ENCODE measurements around the gene FTO. TPM values are rescaled to one million over a fixed set of nuclear protein-coding genes. Genes with fewer than 3 reads are reported as not detected.

FTO gene
- total RNA-seq, 1 donor, result 45.2 TPM

- no peak overlapping the region for H3K4me3 ChIP-seq (ENCODE audit: low read length)
- H3K27me3 ChIP-seq (ENCODE audit: insufficient read depth, low read length), result no peaks in the 10 kb centered on the region
- no peaks in the 10 kb centered on the region for H3K9me3 ChIP-seq (ENCODE audit: low read depth, low read length)
- peaks cover 32% of the 10 kb centered on the region for H3K4me1 ChIP-seq (ENCODE audit: insufficient read depth, low read length)
Observed at GRCh38 chr16:53775106-53775820, 71.3 kb downstream of the FTO start.

GRCh38 chr16:53775821-53776431, 72.0 kb downstream of the FTO start:
- Histone ChIP-seq H3K27me3 (ENCODE audit: insufficient read depth, low read length) (no peaks in the 10 kb centered on the region), H3K9me3 (ENCODE audit: low read depth, low read length) (no peaks in the 10 kb centered on the region), H3K4me3 (ENCODE audit: low read length) (no peak overlapping the region), H3K4me1 (ENCODE audit: insufficient read depth, low read length) (peaks cover 31% of the 10 kb centered on the region)

- H3K4me1 ChIP-seq (ENCODE audit: insufficient read depth, low read length), result peaks cover 18% of the 10 kb centered on the region
- H3K4me3 ChIP-seq (ENCODE audit: low read length), result no peak overlapping the region
- H3K9me3 ChIP-seq (ENCODE audit: low read depth, low read length), result no peaks in the 10 kb centered on the region
- no peaks in the 10 kb centered on the region for H3K27me3 ChIP-seq (ENCODE audit: insufficient read depth, low read length)
Observed at GRCh38 chr16:53779186-53779585, 75.2 kb downstream of the FTO start.

GRCh38 chr16:53780051-53780450, 76.1 kb downstream of the FTO start:
- Histone ChIP-seq H3K9me3 (ENCODE audit: low read depth, low read length) (no peaks in the 10 kb centered on the region), H3K4me1 (ENCODE audit: insufficient read depth, low read length) (peaks cover 13% of the 10 kb centered on the region), H3K4me3 (ENCODE audit: low read length) (no peak overlapping the region), H3K27me3 (ENCODE audit: insufficient read depth, low read length) (no peaks in the 10 kb centered on the region)

- Histone ChIP-seq H3K4me3 (ENCODE audit: low read length) (no peak overlapping the region), H3K9me3 (ENCODE audit: low read depth, low read length) (no peaks in the 10 kb centered on the region), H3K27me3 (ENCODE audit: insufficient read depth, low read length) (no peaks in the 10 kb centered on the region), H3K4me1 (ENCODE audit: insufficient read depth, low read length) (peaks cover 2% of the 10 kb centered on the region)
Observed at GRCh38 chr16:53781023-53781605, 77.2 kb downstream of the FTO start.

GRCh38 chr16:53782148-53782547, 78.2 kb downstream of the FTO start:
- Histone ChIP-seq H3K4me3 (ENCODE audit: low read length) (no peak overlapping the region), H3K9me3 (ENCODE audit: low read depth, low read length) (no peaks in the 10 kb centered on the region), H3K4me1 (ENCODE audit: insufficient read depth, low read length) (no peaks in the 10 kb centered on the region), H3K27me3 (ENCODE audit: insufficient read depth, low read length) (no peaks in the 10 kb centered on the region)

GRCh38 chr16:53784291-53784690, 80.3 kb downstream of the FTO start:
- Histone ChIP-seq H3K4me1 (ENCODE audit: insufficient read depth, low read length) (no peaks in the 10 kb centered on the region), H3K4me3 (ENCODE audit: low read length) (no peak overlapping the region), H3K9me3 (ENCODE audit: low read depth, low read length) (no peaks in the 10 kb centered on the region), H3K27me3 (ENCODE audit: insufficient read depth, low read length) (no peaks in the 10 kb centered on the region)

- Histone ChIP-seq H3K9me3 (ENCODE audit: low read depth, low read length) (no peaks in the 10 kb centered on the region), H3K4me3 (ENCODE audit: low read length) (no peak overlapping the region), H3K4me1 (ENCODE audit: insufficient read depth, low read length) (no peaks in the 10 kb centered on the region), H3K27me3 (ENCODE audit: insufficient read depth, low read length) (no peaks in the 10 kb centered on the region)
Observed at GRCh38 chr16:53785044-53785443, 81.1 kb downstream of the FTO start.

GRCh38 chr16:53785916-53786315, 82.0 kb downstream of the FTO start:
- Histone ChIP-seq H3K4me3 (ENCODE audit: low read length) (no peak overlapping the region), H3K4me1 (ENCODE audit: insufficient read depth, low read length) (no peaks in the 10 kb centered on the region), H3K9me3 (ENCODE audit: low read depth, low read length) (no peaks in the 10 kb centered on the region), H3K27me3 (ENCODE audit: insufficient read depth, low read length) (no peaks in the 10 kb centered on the region)

- Histone ChIP-seq H3K4me1 (ENCODE audit: insufficient read depth, low read length) (no peaks in the 10 kb centered on the region), H3K9me3 (ENCODE audit: low read depth, low read length) (no peaks in the 10 kb centered on the region), H3K4me3 (ENCODE audit: low read length) (no peak overlapping the region), H3K27me3 (ENCODE audit: insufficient read depth, low read length) (no peaks in the 10 kb centered on the region)
Observed at GRCh38 chr16:53787423-53787822, 83.5 kb downstream of the FTO start.

GRCh38 chr16:53789137-53789536, 85.2 kb downstream of the FTO start:
- H3K9me3 ChIP-seq (ENCODE audit: low read depth, low read length), result no peaks in the 10 kb centered on the region
- H3K4me3 ChIP-seq (ENCODE audit: low read length), result no peak overlapping the region
- no peaks in the 10 kb centered on the region for H3K27me3 ChIP-seq (ENCODE audit: insufficient read depth, low read length)

GRCh38 chr16:53792161-53792951, 88.4 kb downstream of the FTO start:
- no peaks in the 10 kb centered on the region for H3K9me3 ChIP-seq (ENCODE audit: low read depth, low read length)
- H3K27me3 ChIP-seq (ENCODE audit: insufficient read depth, low read length), result no peaks in the 10 kb centered on the region
- H3K4me3 ChIP-seq (ENCODE audit: low read length), result no peak overlapping the region
- no peaks in the 10 kb centered on the region for H3K4me1 ChIP-seq (ENCODE audit: insufficient read depth, low read length)

More at GRCh38 chr16:53789137-53789536, 85.2 kb downstream of the FTO start:
- H3K4me1 ChIP-seq (ENCODE audit: insufficient read depth, low read length), result no peaks in the 10 kb centered on the region

GRCh38 chr16:53803451-53803850, 99.5 kb downstream of the FTO start:
- peaks cover 10% of the 10 kb centered on the region for H3K4me1 ChIP-seq (ENCODE audit: insufficient read depth, low read length)
- H3K9me3 ChIP-seq (ENCODE audit: low read depth, low read length), result no peaks in the 10 kb centered on the region
- no peaks in the 10 kb centered on the region for H3K27me3 ChIP-seq (ENCODE audit: insufficient read depth, low read length)
- no peak overlapping the region for H3K4me3 ChIP-seq (ENCODE audit: low read length)

GRCh38 chr16:53803998-53804397, 100.0 kb downstream of the FTO start:
- Histone ChIP-seq H3K9me3 (ENCODE audit: low read depth, low read length) (no peaks in the 10 kb centered on the region), H3K4me3 (ENCODE audit: low read length) (no peak overlapping the region), H3K27me3 (ENCODE audit: insufficient read depth, low read length) (no peaks in the 10 kb centered on the region), H3K4me1 (ENCODE audit: insufficient read depth, low read length) (peaks cover 10% of the 10 kb centered on the region)

- Histone ChIP-seq H3K4me3 (ENCODE audit: low read length) (no peak overlapping the region), H3K4me1 (ENCODE audit: insufficient read depth, low read length) (peaks cover 10% of the 10 kb centered on the region), H3K9me3 (ENCODE audit: low read depth, low read length) (no peaks in the 10 kb centered on the region), H3K27me3 (ENCODE audit: insufficient read depth, low read length) (no peaks in the 10 kb centered on the region)
Observed at GRCh38 chr16:53804467-53804866, 100.5 kb downstream of the FTO start.
